ENCODE measurements around the gene OR5D16. TPM values are rescaled to one million over a fixed set of nuclear protein-coding genes. Genes with fewer than 3 reads are reported as not detected.

Gene OR5D16
- total and polyA plus RNA-seq, 2 of the 13 experiments (the other 11 are each of a cell fraction or from before 2014, with no cell fraction given): not detected

Small RNAs within 50 kb of the gene (small RNA-seq; reads per million reads assigned to genes)
- gene AC036111.3 (ENCODE audit: insufficient read depth in 2 of 3, insufficient read length in 3 of 3, low read depth in 2 of 3, low replicate concordance in 1 of 3): 0 reads per million in 3 experiments

Other genes starting within 250 kb of the OR5D16 start
- not detected in 2 replicates for gene OR4C11, start 231.1 kb upstream of the OR5D16 start, total RNA-seq (2016; rRNA removed; fragmentation: Illumina TruSeq; extraction: Trizol)
- not detected in 2 replicates for gene OR4C11, start 231.1 kb upstream of the OR5D16 start, polyA plus RNA-seq (2011; rRNA removed)
- not detected in 2 replicates for gene OR4P4, start 203.6 kb upstream of the OR5D16 start, total RNA-seq (2016; rRNA removed; fragmentation: Illumina TruSeq; extraction: Trizol)
- not detected in 2 replicates for gene OR4P4, start 203.6 kb upstream of the OR5D16 start, polyA plus RNA-seq (2011; rRNA removed)
- gene OR4S2, start 190.4 kb upstream of the OR5D16 start, total RNA-seq (2016; rRNA removed; fragmentation: Illumina TruSeq; extraction: Trizol): not detected in 2 replicates
- not detected in 2 replicates for gene OR4S2, start 190.4 kb upstream of the OR5D16 start, polyA plus RNA-seq (2011; rRNA removed)
- gene OR4C6, start 176.6 kb upstream of the OR5D16 start, total RNA-seq (2016; rRNA removed; fragmentation: Illumina TruSeq; extraction: Trizol): not detected in 2 replicates
- not detected in 2 replicates for gene OR4C6, start 176.6 kb upstream of the OR5D16 start, polyA plus RNA-seq (2011; rRNA removed)
- not detected in 2 replicates for gene OR5D13, start 65.3 kb upstream of the OR5D16 start, total RNA-seq (2016; rRNA removed; fragmentation: Illumina TruSeq; extraction: Trizol)
- gene OR5D13, start 65.3 kb upstream of the OR5D16 start, polyA plus RNA-seq (2011; rRNA removed): not detected in 2 replicates
- not detected in 2 replicates for gene OR5D14, start 43.2 kb upstream of the OR5D16 start, total RNA-seq (2016; rRNA removed; fragmentation: Illumina TruSeq; extraction: Trizol)
- not detected in 2 replicates for gene OR5D14, start 43.2 kb upstream of the OR5D16 start, polyA plus RNA-seq (2011; rRNA removed)
- not detected in 2 replicates for gene OR5L1, start 27.4 kb upstream of the OR5D16 start, total RNA-seq (2016; rRNA removed; fragmentation: Illumina TruSeq; extraction: Trizol)
- gene OR5L1, start 27.4 kb upstream of the OR5D16 start, polyA plus RNA-seq (2011; rRNA removed): not detected in 2 replicates
- not detected in 2 replicates for gene OR5D18, start 19.1 kb upstream of the OR5D16 start, total RNA-seq (2016; rRNA removed; fragmentation: Illumina TruSeq; extraction: Trizol)
- not detected in 2 replicates for gene OR5D18, start 19.1 kb upstream of the OR5D16 start, polyA plus RNA-seq (2011; rRNA removed)
- gene OR5L2, start 11.5 kb upstream of the OR5D16 start, total RNA-seq (2016; rRNA removed; fragmentation: Illumina TruSeq; extraction: Trizol): not detected in 2 replicates
- gene OR5L2, start 11.5 kb upstream of the OR5D16 start, polyA plus RNA-seq (2011; rRNA removed): not detected in 2 replicates
- not detected in 2 replicates for gene TRIM51, start 44.5 kb downstream of the OR5D16 start, total RNA-seq (2016; rRNA removed; fragmentation: Illumina TruSeq; extraction: Trizol)
- gene TRIM51, start 44.5 kb downstream of the OR5D16 start, polyA plus RNA-seq (2011; rRNA removed): not detected in 2 replicates
- gene OR5W2, start 75.8 kb downstream of the OR5D16 start, total RNA-seq (2016; rRNA removed; fragmentation: Illumina TruSeq; extraction: Trizol): not detected in 2 replicates
- not detected in 2 replicates for gene OR5W2, start 75.8 kb downstream of the OR5D16 start, polyA plus RNA-seq (2011; rRNA removed)
- not detected in 2 replicates for gene OR5I1, start 97.6 kb downstream of the OR5D16 start, total RNA-seq (2016; rRNA removed; fragmentation: Illumina TruSeq; extraction: Trizol)
- not detected in 2 replicates for gene OR5I1, start 97.6 kb downstream of the OR5D16 start, polyA plus RNA-seq (2011; rRNA removed)
- gene OR10AG1, start 131.2 kb downstream of the OR5D16 start, total RNA-seq (2016; rRNA removed; fragmentation: Illumina TruSeq; extraction: Trizol): not detected in 2 replicates
- not detected in 2 replicates for gene OR10AG1, start 131.2 kb downstream of the OR5D16 start, polyA plus RNA-seq (2011; rRNA removed)
- not detected in 2 replicates for gene OR5F1, start 155.9 kb downstream of the OR5D16 start, total RNA-seq (2016; rRNA removed; fragmentation: Illumina TruSeq; extraction: Trizol)
- gene OR5F1, start 155.9 kb downstream of the OR5D16 start, polyA plus RNA-seq (2011; rRNA removed): not detected in 2 replicates
- not detected in 2 replicates for gene OR5AS1, start 188.9 kb downstream of the OR5D16 start, total RNA-seq (2016; rRNA removed; fragmentation: Illumina TruSeq; extraction: Trizol)
- gene OR5AS1, start 188.9 kb downstream of the OR5D16 start, polyA plus RNA-seq (2011; rRNA removed): not detected in 2 replicates